CD4-positive, CD25-positive, alpha-beta regulatory T cell (primary cell): ENCODE results near the gene ZNF518A. TPM values are rescaled to one million over a fixed set of nuclear protein-coding genes. Genes with fewer than 3 reads are reported as not detected.
"Not testable (repeated sequence)": the region's sequence is repeated elsewhere in the genome, so short reads cannot be mapped to it uniquely, and the experiment has no call there.

Experiments used
- ATAC-seq, 2 donors: fragments of 150-1000 bp; cut with Tn5 transposase; one replicate each; pipeline ENCODE4 v1.10.0; 2021; ENCODE audit warnings: low read depth in 2 of 2, moderate number of reproducible peaks in 2 of 2, moderate library complexity in 1 of 2
- DNase-seq, 3 donors: peaks; one replicate each; pipeline versions ENCODE4 v3.0.0 to v3.0.0-alpha.2; 2012 to 2022; ENCODE audit warnings: mixed read lengths in 1 of 3
- H3K27ac ChIP-seq: one replicate; pipeline ENCODE4 v1.7.0; 2013; ENCODE audit warnings: mild to moderate bottlenecking, low read length; ENCODE audit not compliant: insufficient read depth, poor library complexity, severe bottlenecking
- H3K27me3 ChIP-seq: one replicate; pipeline ENCODE4 v1.7.0; 2013; ENCODE audit warnings: low read length; ENCODE audit not compliant: control insufficient read depth, insufficient read depth
- H3K36me3 ChIP-seq: one replicate; pipeline ENCODE4 v1.7.0; 2013; ENCODE audit warnings: mild to moderate bottlenecking, low read length, moderate library complexity; ENCODE audit not compliant: control insufficient read depth, insufficient read depth
- H3K4me1 ChIP-seq: 2 replicates; pipeline ENCODE4 v1.7.0; 2013; ENCODE audit warnings: mild to moderate bottlenecking, low read length; ENCODE audit not compliant: insufficient read depth, control insufficient read depth, poor library complexity, severe bottlenecking
- H3K4me3 ChIP-seq: one replicate; pipeline ENCODE4 v1.7.0; 2013; ENCODE audit warnings: low read depth, mild to moderate bottlenecking, low read length, moderate library complexity
- H3K9me3 ChIP-seq, 2 experiments: 1 replicate in 1 of 2; 2 replicates in 1 of 2; pipeline ENCODE4 v1.7.0; 2013; ENCODE audit warnings: low read length in 2 of 2, mild to moderate bottlenecking in 1 of 2, moderate library complexity in 1 of 2; ENCODE audit not compliant: control insufficient read depth in 2 of 2
- H3K27ac Mint-ChIP-seq, 3 donors: one replicate each; pipeline ENCODE4 v1.8.0; 2020 to 2022; ENCODE audit warnings: mild to moderate bottlenecking in 3 of 3, mixed read lengths in 3 of 3, moderate library complexity in 2 of 3
- H3K27me3 Mint-ChIP-seq: one replicate; pipeline ENCODE4 v1.8.0; 2022; ENCODE audit warnings: mild to moderate bottlenecking, mixed read lengths
- H3K36me3 Mint-ChIP-seq: one replicate; pipeline ENCODE4 v1.8.0; 2020; ENCODE audit warnings: mixed read lengths
- H3K4me1 Mint-ChIP-seq, 4 donors: one replicate each; pipeline ENCODE4 v1.8.0; 2020 to 2022; ENCODE audit warnings: mixed read lengths in 4 of 4, mild to moderate bottlenecking in 1 of 4
- H3K4me3 Mint-ChIP-seq, 4 donors: one replicate each; pipeline ENCODE4 v1.8.0; 2020 to 2022; ENCODE audit warnings: mild to moderate bottlenecking in 4 of 4, mixed read lengths in 4 of 4, moderate library complexity in 3 of 4
- H3K9me3 Mint-ChIP-seq, 7 donors: one replicate each; pipeline ENCODE4 v1.8.0; 2020 to 2022; ENCODE audit warnings: mixed read lengths in 7 of 7, mild to moderate bottlenecking in 3 of 7, moderate library complexity in 2 of 7
- polyA plus RNA-seq, 4 donors: library from polyadenylated mRNA; unstranded; fragments of 300-500 nt; fragmentation: Illumina TruSeq; gene quantifications; one replicate each; pipeline ENCODE4 v1.2.3, GENCODE V29; 2021
- total RNA-seq: library from RNA; stranded (reverse); gene quantifications from one replicate; pipeline ENCODE4 v1.2.3, GENCODE V29; 2022

Gene ZNF518A
- total and polyA plus RNA-seq, 5 donors from 2014 or later: 9.5 to 17.7 (median 13.3) TPM

- Mint-ChIP-seq H3K4me3 (no peak overlapping the region), H3K4me1 (no peaks in the 10 kb centered on the region), H3K27ac (no peak overlapping the region)
Measured at GRCh38 chr10:96176985-96177384, 46.9 kb downstream of the ZNF518A start.

GRCh38 chr10:96188421-96188820 lies 58.3 kb downstream of the ZNF518A start:
- no peak overlapping the region for H3K4me3 Mint-ChIP-seq
- peaks cover 9% of the 10 kb centered on the region for H3K27me3 ChIP-seq
- no peak overlapping the region for H3K27ac ChIP-seq
- no peaks in the 10 kb centered on the region for H3K4me1 ChIP-seq
- no peak overlapping the region for H3K4me3 ChIP-seq
- H3K27me3 Mint-ChIP-seq: peaks cover 25% of the 10 kb centered on the region
- no peaks in the 10 kb centered on the region for H3K4me1 Mint-ChIP-seq
- H3K27ac Mint-ChIP-seq: no peak overlapping the region
- no peaks in the 10 kb centered on the region for H3K9me3 ChIP-seq
- H3K9me3 Mint-ChIP-seq: peaks cover 4 to 22% (median 8%) of the 10 kb centered on the region in 7 donors
- H3K36me3 Mint-ChIP-seq: no peaks in the 10 kb centered on the region
- ATAC-seq (no peak), DNase-seq (no peak)
- no peaks in the 10 kb centered on the region for H3K36me3 ChIP-seq

More at GRCh38 chr10:96176985-96177384, 46.9 kb downstream of the ZNF518A start:
- peaks cover 12 to 22% of the 10 kb centered on the region in 2 experiments for H3K9me3 ChIP-seq
- no peaks in the 10 kb centered on the region for H3K36me3 ChIP-seq
- H3K27me3 Mint-ChIP-seq: peaks cover 18% of the 10 kb centered on the region
- ATAC-seq (no peak), DNase-seq (no peak)
- no peaks in the 10 kb centered on the region for H3K4me1 ChIP-seq
- H3K27me3 ChIP-seq: peaks cover 3% of the 10 kb centered on the region
- no peak overlapping the region for H3K4me3 ChIP-seq
- peaks cover 0 to 43% (median 22%) of the 10 kb centered on the region in 7 donors for H3K9me3 Mint-ChIP-seq
- no peak overlapping the region for H3K27ac ChIP-seq
- H3K36me3 Mint-ChIP-seq: no peaks in the 10 kb centered on the region

- Mint-ChIP-seq H3K27me3 (peaks cover 22% of the 10 kb centered on the region), H3K4me1 (no peaks in the 10 kb centered on the region), H3K27ac (no peak overlapping the region), H3K4me3 (no peak overlapping the region), H3K36me3 (no peaks in the 10 kb centered on the region), H3K9me3 (peaks cover 3 to 17% (median 6%) of the 10 kb centered on the region in 7 donors)
- Histone ChIP-seq H3K9me3 (no peaks in the 10 kb centered on the region), H3K27ac (no peak overlapping the region), H3K36me3 (no peaks in the 10 kb centered on the region), H3K4me1 (no peaks in the 10 kb centered on the region), H3K27me3 (peaks cover 13% of the 10 kb centered on the region), H3K4me3 (no peak overlapping the region)
- no peak for DNase-seq
- no peak for ATAC-seq
Measured at GRCh38 chr10:96188916-96189315, 58.8 kb downstream of the ZNF518A start.

- not testable (repeated sequence) for H3K4me1 Mint-ChIP-seq, H3K36me3 Mint-ChIP-seq, H3K4me1 ChIP-seq, H3K4me3 Mint-ChIP-seq, H3K9me3 ChIP-seq, H3K27ac ChIP-seq, ATAC-seq, DNase-seq, H3K4me3 ChIP-seq, H3K36me3 ChIP-seq, H3K27ac Mint-ChIP-seq
- Mint-ChIP-seq H3K9me3 (peaks cover 0 to 14% (median 5%) of the 10 kb centered on the region in 7 donors), H3K27me3 (peaks cover 26% of the 10 kb centered on the region)
- H3K27me3 ChIP-seq: peaks cover 13% of the 10 kb centered on the region
Measured at GRCh38 chr10:96189505-96189904, 59.4 kb downstream of the ZNF518A start.

- no peaks in the 10 kb centered on the region for H3K36me3 ChIP-seq
- no peaks in the 10 kb centered on the region for H3K36me3 Mint-ChIP-seq
- H3K27ac Mint-ChIP-seq: no peak overlapping the region
- no peaks in the 10 kb centered on the region for H3K9me3 ChIP-seq
- no peaks in the 10 kb centered on the region for H3K4me1 ChIP-seq
- no peak for DNase-seq
- H3K9me3 Mint-ChIP-seq: peaks cover 0 to 1% (median 0%) of the 10 kb centered on the region in 7 donors
- peaks cover 12% of the 10 kb centered on the region for H3K27me3 ChIP-seq
- no peak for ATAC-seq
- no peak overlapping the region for H3K27ac ChIP-seq
- peaks cover 33% of the 10 kb centered on the region for H3K27me3 Mint-ChIP-seq
- no peak overlapping the region for H3K4me3 ChIP-seq
- no peaks in the 10 kb centered on the region for H3K4me1 Mint-ChIP-seq
- no peak overlapping the region for H3K4me3 Mint-ChIP-seq
Measured at GRCh38 chr10:96201525-96201924, 71.4 kb downstream of the ZNF518A start.

GRCh38 chr10:96205580-96205979 lies 75.5 kb downstream of the ZNF518A start:
- Histone ChIP-seq H3K4me3 (no peak overlapping the region), H3K4me1 (no peaks in the 10 kb centered on the region), H3K27ac (no peak overlapping the region), H3K9me3 (no peaks in the 10 kb centered on the region), H3K27me3 (peaks cover 12% of the 10 kb centered on the region), H3K36me3 (no peaks in the 10 kb centered on the region)
- ATAC-seq (no peak), DNase-seq (no peak)
- peaks cover 17% of the 10 kb centered on the region for H3K27me3 Mint-ChIP-seq
- no peaks in the 10 kb centered on the region for H3K9me3 Mint-ChIP-seq
- no peaks in the 10 kb centered on the region for H3K4me1 Mint-ChIP-seq
- no peak overlapping the region for H3K27ac Mint-ChIP-seq
- no peak overlapping the region for H3K4me3 Mint-ChIP-seq
- no peaks in the 10 kb centered on the region for H3K36me3 Mint-ChIP-seq

- Histone ChIP-seq H3K9me3 (no peaks in the 10 kb centered on the region), H3K4me3 (no peak overlapping the region), H3K27ac (no peak overlapping the region), H3K27me3 (peaks cover 3% of the 10 kb centered on the region), H3K36me3 (no peaks in the 10 kb centered on the region), H3K4me1 (no peaks in the 10 kb centered on the region)
- H3K36me3 Mint-ChIP-seq: no peaks in the 10 kb centered on the region
- no peak for ATAC-seq
- H3K27ac Mint-ChIP-seq: no peak overlapping the region
- H3K9me3 Mint-ChIP-seq: peaks cover 0 to 1% (median 0%) of the 10 kb centered on the region in 7 donors
- H3K27me3 Mint-ChIP-seq: peaks cover 21% of the 10 kb centered on the region
- no peaks in the 10 kb centered on the region for H3K4me1 Mint-ChIP-seq
- DNase-seq: no peak
- H3K4me3 Mint-ChIP-seq: no peak overlapping the region
Measured at GRCh38 chr10:96208271-96208670, 78.2 kb downstream of the ZNF518A start.

- H3K36me3 ChIP-seq: no peaks in the 10 kb centered on the region
Measured at GRCh38 chr10:96208946-96209345, 78.8 kb downstream of the ZNF518A start.

More at GRCh38 chr10:96208946-96209345, 78.8 kb downstream of the ZNF518A start:
- Histone ChIP-seq H3K4me3 (no peak overlapping the region), H3K9me3 (no peaks in the 10 kb centered on the region), H3K27ac (no peak overlapping the region), H3K27me3 (peaks cover 5% of the 10 kb centered on the region), H3K4me1 (no peaks in the 10 kb centered on the region)
- Mint-ChIP-seq H3K27ac (no peak overlapping the region), H3K4me3 (no peak overlapping the region), H3K27me3 (peaks cover 27% of the 10 kb centered on the region), H3K4me1 (no peaks in the 10 kb centered on the region), H3K9me3 (peaks cover 0 to 1% (median 0%) of the 10 kb centered on the region in 7 donors), H3K36me3 (no peaks in the 10 kb centered on the region)
- ATAC-seq (no peak), DNase-seq (no peak)
